ENCODE measurements around the gene KRT26.

DNA sequence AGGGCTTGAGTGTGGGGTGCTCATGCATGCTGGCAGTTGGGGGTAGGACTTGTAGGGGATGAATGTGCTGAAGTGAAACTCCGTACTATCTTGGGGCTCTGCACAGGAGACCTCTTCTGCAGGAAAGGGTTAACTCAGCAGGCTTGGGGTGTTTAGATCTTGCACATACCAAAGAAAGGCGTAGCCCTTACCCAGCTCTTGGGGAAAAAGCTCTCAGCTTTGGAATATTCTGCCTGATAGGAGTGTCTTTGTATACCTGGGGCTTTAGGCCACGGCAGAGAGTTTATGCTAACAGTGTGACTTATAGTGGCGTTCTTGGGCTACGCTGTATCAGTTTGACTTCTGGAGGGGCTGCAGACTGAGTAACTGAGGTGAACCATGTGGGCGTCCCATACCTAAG lies 38.0 kb downstream of the KRT26 start:
- TF ChIP-seq, protein P1, sequence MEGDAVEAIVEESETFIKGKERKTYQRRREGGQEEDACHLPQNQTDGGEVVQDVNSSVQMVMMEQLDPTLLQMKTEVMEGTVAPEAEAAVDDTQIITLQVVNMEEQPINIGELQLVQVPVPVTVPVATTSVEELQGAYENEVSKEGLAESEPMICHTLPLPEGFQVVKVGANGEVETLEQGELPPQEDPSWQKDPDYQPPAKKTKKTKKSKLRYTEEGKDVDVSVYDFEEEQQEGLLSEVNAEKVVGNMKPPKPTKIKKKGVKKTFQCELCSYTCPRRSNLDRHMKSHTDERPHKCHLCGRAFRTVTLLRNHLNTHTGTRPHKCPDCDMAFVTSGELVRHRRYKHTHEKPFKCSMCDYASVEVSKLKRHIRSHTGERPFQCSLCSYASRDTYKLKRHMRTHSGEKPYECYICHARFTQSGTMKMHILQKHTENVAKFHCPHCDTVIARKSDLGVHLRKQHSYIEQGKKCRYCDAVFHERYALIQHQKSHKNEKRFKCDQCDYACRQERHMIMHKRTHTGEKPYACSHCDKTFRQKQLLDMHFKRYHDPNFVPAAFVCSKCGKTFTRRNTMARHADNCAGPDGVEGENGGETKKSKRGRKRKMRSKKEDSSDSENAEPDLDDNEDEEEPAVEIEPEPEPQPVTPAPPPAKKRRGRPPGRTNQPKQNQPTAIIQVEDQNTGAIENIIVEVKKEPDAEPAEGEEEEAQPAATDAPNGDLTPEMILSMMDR (optimal IDR thresholded peaks at IDR 0.05 in 1 of 3, IDR thresholded peaks at IDR 0.05 in 1 of 3, conservative IDR thresholded peaks at IDR 0.05 in 1 of 3; ENCODE audit: extremely low read depth in 1 of 3, insufficient read depth in 2 of 3, low read length in 3 of 3): no peak
- no peak for TF ChIP-seq EZH2 (IDR thresholded peaks at IDR 0.05; ENCODE audit: low read length)

All from keratinocyte (primary cell).